GM13976 (cell line): ENCODE results near the gene SEL1L2.

Experiments used
- DNase-seq: peaks from one replicate; pipeline ENCODE4 v3.0.0; 2012; ENCODE audit warnings: low spot score
- CTCF ChIP-seq: IDR thresholded peaks from 2 replicates; pipeline ENCODE4 v1.5.1; 2012; ENCODE audit warnings: borderline replicate concordance, mild to moderate bottlenecking; ENCODE audit not compliant: insufficient read depth; ENCODE audit errors: extremely low read depth, missing control alignments, control extremely low read depth
- in situ Hi-C: fragments of 300-500 bp; cut with MboI; formaldehyde crosslinking; loops from one replicate; pipeline ENCODE4 v1.12.0; 2022; ENCODE audit warnings: low sequenced_read_pairs, mixed read lengths, inconsistent platforms; ENCODE audit not compliant: unreplicated experiment

The SEL1L2 gene

GRCh38 chr20:13984211-13984610, 6.2 kb downstream of the SEL1L2 start:
- DNase-seq: no peak
- in situ Hi-C loops: no loop called here

GRCh38 chr20:13960525-13960924, 29.9 kb downstream of the SEL1L2 start:
- in situ Hi-C loops: no loop called here
- DNase-seq: no peak
- TF ChIP-seq CTCF: no peak

More at GRCh38 chr20:13984211-13984610, 6.2 kb downstream of the SEL1L2 start:
- TF ChIP-seq CTCF: no peak

GRCh38 chr20:13960119-13960518, 30.3 kb downstream of the SEL1L2 start:
- TF ChIP-seq CTCF: no peak
- DNase-seq: no peak
- in situ Hi-C loops: no loop called here

GRCh38 chr20:13953227-13953626, 37.2 kb downstream of the SEL1L2 start:
- no peak for TF ChIP-seq CTCF
- in situ Hi-C loops: no loop called here
- no peak for DNase-seq

- in situ Hi-C loops: no loop called here
These were observed 42.7 kb downstream of the SEL1L2 start for GRCh38 chr20:13947719-13948118.

GRCh38 chr20:13941031-13941430, 49.4 kb downstream of the SEL1L2 start:
- no peak for DNase-seq
- no peak for TF ChIP-seq CTCF
- in situ Hi-C loops: no loop called here

More at GRCh38 chr20:13947719-13948118, 42.7 kb downstream of the SEL1L2 start:
- TF ChIP-seq CTCF: no peak
- no peak for DNase-seq
